OCI-LY3 (cell line): ENCODE data around the gene EYS.

Source experiments
- EZH2phosphoT487 ChIP-seq: fragments of 200-600 bp; shearing (Covaris generic); IDR thresholded peaks from 2 replicates; pipeline ENCODE4 v1.6.1; 2018; ENCODE audit warnings: antibody characterized with exemption, mixed run types, low read depth
- TF ChIP-seq, protein P1 (sequence below): fragments of 200-600, 300-600 bp; sonication (generic); IDR thresholded peaks from 2 replicates; pipeline ENCODE4 v1.5.1; 2014; ENCODE audit warnings: antibody characterized with exemption, low read length, low read depth

DNA sequence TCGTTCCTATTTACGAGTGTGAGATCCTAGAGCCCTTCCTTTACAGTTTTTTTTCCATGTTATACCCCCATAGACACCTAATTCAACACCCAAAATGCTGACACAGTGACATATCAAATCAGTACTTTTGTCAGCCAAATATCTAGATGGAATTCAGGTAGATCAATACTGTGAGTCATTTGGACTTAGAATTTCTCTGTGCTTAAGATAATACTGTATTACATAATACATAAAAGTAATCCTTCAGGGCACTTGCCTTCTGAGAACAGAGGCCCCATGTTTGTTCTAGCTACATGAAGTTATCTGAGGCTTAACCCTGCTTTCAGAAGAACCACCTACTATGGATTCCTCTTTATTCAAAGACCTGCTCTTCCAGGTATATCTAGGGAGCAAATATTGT is 1448.3 kb downstream of the EYS start:
- TF ChIP-seq, protein P1, sequence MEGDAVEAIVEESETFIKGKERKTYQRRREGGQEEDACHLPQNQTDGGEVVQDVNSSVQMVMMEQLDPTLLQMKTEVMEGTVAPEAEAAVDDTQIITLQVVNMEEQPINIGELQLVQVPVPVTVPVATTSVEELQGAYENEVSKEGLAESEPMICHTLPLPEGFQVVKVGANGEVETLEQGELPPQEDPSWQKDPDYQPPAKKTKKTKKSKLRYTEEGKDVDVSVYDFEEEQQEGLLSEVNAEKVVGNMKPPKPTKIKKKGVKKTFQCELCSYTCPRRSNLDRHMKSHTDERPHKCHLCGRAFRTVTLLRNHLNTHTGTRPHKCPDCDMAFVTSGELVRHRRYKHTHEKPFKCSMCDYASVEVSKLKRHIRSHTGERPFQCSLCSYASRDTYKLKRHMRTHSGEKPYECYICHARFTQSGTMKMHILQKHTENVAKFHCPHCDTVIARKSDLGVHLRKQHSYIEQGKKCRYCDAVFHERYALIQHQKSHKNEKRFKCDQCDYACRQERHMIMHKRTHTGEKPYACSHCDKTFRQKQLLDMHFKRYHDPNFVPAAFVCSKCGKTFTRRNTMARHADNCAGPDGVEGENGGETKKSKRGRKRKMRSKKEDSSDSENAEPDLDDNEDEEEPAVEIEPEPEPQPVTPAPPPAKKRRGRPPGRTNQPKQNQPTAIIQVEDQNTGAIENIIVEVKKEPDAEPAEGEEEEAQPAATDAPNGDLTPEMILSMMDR = no peak
- no peak for TF ChIP-seq EZH2phosphoT487
